HepG2 (cell line): ENCODE results near the gene GFRA4. TPM values are rescaled to one million over a fixed set of nuclear protein-coding genes. Genes with fewer than 3 reads are reported as not detected.

ENCODE experiments used
- DDIT3 ChIP-seq: sonication (generic); formaldehyde crosslinking; IDR thresholded peaks from 2 replicates; pipeline ENCODE4 v1.4.0; 2020; ENCODE audit warnings: mild to moderate bottlenecking, missing genetic modification reagents
- DR1 ChIP-seq: sonication (generic); formaldehyde crosslinking; IDR thresholded peaks from 2 replicates; pipeline ENCODE4 v1.8.0; 2021; ENCODE audit warnings: mild to moderate bottlenecking, missing genetic modification reagents, inconsistent platforms
- EEA1 ChIP-seq: sonication (generic); formaldehyde crosslinking; IDR thresholded peaks from 2 replicates; pipeline ENCODE4 v1.5.1; 2020; ENCODE audit warnings: mild to moderate bottlenecking, missing genetic modification reagents, borderline replicate concordance
- FIP1L1 ChIP-seq: fragments of 200-400 bp; formaldehyde crosslinking; IDR thresholded peaks from 2 replicates; pipeline ENCODE4 v1.6.1; 2018; ENCODE audit warnings: low read depth, mild to moderate bottlenecking, low read length, moderate library complexity, borderline replicate concordance; ENCODE audit not compliant: insufficient read depth
- IKZF1 ChIP-seq: fragments of 450-650 bp; IDR thresholded peaks from 2 replicates; pipeline ENCODE4 v1.7.1; 2016
- MXD4 ChIP-seq: IDR thresholded peaks from 2 replicates; pipeline ENCODE4 v1.6.1; 2016; ENCODE audit warnings: mild to moderate bottlenecking, missing biosample characterization, missing genetic modification reagents
- MXI1 ChIP-seq: IDR thresholded peaks from 3 replicates; pipeline ENCODE4 v1.6.1; 2012; ENCODE audit warnings: low read depth, low read length, inconsistent platforms, borderline replicate concordance
- NBN ChIP-seq: fragments of 450-650 bp; conservative IDR thresholded peaks from 2 replicates; pipeline ENCODE4 v1.6.1; 2017
- PAXIP1 ChIP-seq: sonication (generic); formaldehyde crosslinking; conservative IDR thresholded peaks from 2 replicates; pipeline ENCODE4 v1.4.0; 2020; ENCODE audit warnings: mild to moderate bottlenecking, missing genetic modification reagents, moderate library complexity
- SETDB1 ChIP-seq: sonication (generic); formaldehyde crosslinking; IDR thresholded peaks from 2 replicates; pipeline ENCODE4 v1.5.1; 2020; ENCODE audit warnings: missing genetic modification reagents, mild to moderate bottlenecking, borderline replicate concordance
- SMAD1 ChIP-seq: sonication (generic); formaldehyde crosslinking; IDR thresholded peaks from 2 replicates; pipeline ENCODE4 v1.4.0; 2020; ENCODE audit warnings: missing genetic modification reagents, low read depth, mild to moderate bottlenecking, borderline replicate concordance
- SMC3 ChIP-seq: IDR thresholded peaks from 2 replicates; pipeline ENCODE4 v1.6.1; 2011; ENCODE audit warnings: low read length, improper control_type of control experiment
- SRSF1 ChIP-seq: fragments of 200-400 bp; formaldehyde crosslinking; optimal IDR thresholded peaks from 2 replicates; pipeline ENCODE3; 2017; ENCODE audit warnings: mild to moderate bottlenecking, low read depth, low read length, moderate library complexity
- TAF15 ChIP-seq: fragments of 200-400 bp; formaldehyde crosslinking; IDR thresholded peaks from one replicate; pipeline ENCODE4 v1.6.1; 2018; ENCODE audit warnings: mild to moderate bottlenecking, low read depth, low read length; ENCODE audit not compliant: poor library complexity, severe bottlenecking
- TRIM24 ChIP-seq: sonication (generic); formaldehyde crosslinking; IDR thresholded peaks from 2 replicates; pipeline ENCODE4 v1.8.0; 2022; ENCODE audit warnings: mild to moderate bottlenecking, missing genetic modification reagents
- ZBED4 ChIP-seq: sonication (generic); formaldehyde crosslinking; IDR thresholded peaks from 2 replicates; pipeline ENCODE4 v1.4.0; 2020; ENCODE audit warnings: missing genetic modification reagents, borderline replicate concordance
- ZFP36L1 ChIP-seq: sonication (generic); formaldehyde crosslinking; IDR thresholded peaks from 2 replicates; pipeline ENCODE4 v1.8.0; 2022; ENCODE audit warnings: mild to moderate bottlenecking, missing genetic modification reagents, moderate library complexity
- ZNF12 ChIP-seq: sonication (generic); formaldehyde crosslinking; IDR thresholded peaks from 2 replicates; pipeline ENCODE4 v1.5.0; 2020; ENCODE audit warnings: missing genetic modification reagents
- ZNF296 ChIP-seq: sonication (generic); formaldehyde crosslinking; conservative IDR thresholded peaks from 2 replicates; pipeline ENCODE4 v1.5.0; 2020; ENCODE audit warnings: mild to moderate bottlenecking, missing genetic modification reagents
- ZNF546 ChIP-seq: sonication (generic); formaldehyde crosslinking; conservative IDR thresholded peaks from 2 replicates; pipeline ENCODE4 v1.8.1; 2023; ENCODE audit warnings: mild to moderate bottlenecking, missing genetic modification reagents
- ZNF816 ChIP-seq: sonication (generic); formaldehyde crosslinking; IDR thresholded peaks from 2 replicates; pipeline ENCODE4 v1.8.0; 2022; ENCODE audit warnings: missing genetic modification reagents, mild to moderate bottlenecking, borderline replicate concordance
- ZNF839 ChIP-seq: sonication (generic); formaldehyde crosslinking; IDR thresholded peaks from 2 replicates; pipeline ENCODE4 v1.4.0; 2020; ENCODE audit warnings: missing genetic modification reagents, mild to moderate bottlenecking, borderline replicate concordance
- polyA plus RNA-seq, 8 experiments: library from polyadenylated mRNA; depleted of rRNA in 3 of 8; stranded (reverse) in 7 of 8; unstranded in 1 of 8; fragments of >200 nt; fragmentation: Illumina TruSeq in 4 of 8; extraction: Trizol in 4 of 8; gene quantifications; 2 replicates each; pipeline versions ENCODE4 v1.2.1 to v1.2.3, GENCODE V29; 2011 to 2016; ENCODE audit warnings: low read depth in 4 of 8, missing spikeins in 1 of 8, mixed read lengths in 1 of 8; ENCODE audit not compliant: insufficient read depth in 1 of 8
- total RNA-seq, 5 experiments: library from RNA; depleted of rRNA; stranded (reverse); fragments of >200 nt; fragmentation: Illumina TruSeq; extraction: Trizol; gene quantifications; 2 replicates each; pipeline ENCODE4 v1.2.3, GENCODE V29; 2016; ENCODE audit warnings: low read depth in 1 of 5

Gene GFRA4
- total and polyA plus RNA-seq, 2 of the 13 experiments (the other 11 are each of a cell fraction or from before 2014, with no cell fraction given), result not detected

- TF ChIP-seq SMC3, result peak; percentile 67; the same call in 1 of the 2 replicates
- TF ChIP-seq EEA1 (CRISPR knock-in tag), result no peak; the same call in 1 of the 2 replicates
- no peak for TF ChIP-seq ZNF12
- TF ChIP-seq MXI1, result no peak
- TF ChIP-seq IKZF1, result no peak
- TF ChIP-seq PAXIP1, result no peak
- TF ChIP-seq ZNF839 (CRISPR knock-in tag), result no peak
- TF ChIP-seq ZFP36L1 (CRISPR knock-in tag), result no peak
- no peak; the same call in 1 of the 2 replicates for TF ChIP-seq ZNF296 (CRISPR knock-in tag)
- TF ChIP-seq NBN, result no peak
- no peak for TF ChIP-seq TAF15
- TF ChIP-seq DDIT3 (CRISPR knock-in tag), result no peak
- TF ChIP-seq ZNF546 (CRISPR knock-in tag), result no peak
- TF ChIP-seq FIP1L1, result no peak
- TF ChIP-seq DR1 (CRISPR knock-in tag), result no peak
- TF ChIP-seq ZBED4 (CRISPR knock-in tag), result no peak
- no peak for TF ChIP-seq ZNF816
- no peak for TF ChIP-seq SMAD1
- TF ChIP-seq SETDB1 (CRISPR knock-in tag), result no peak
- TF ChIP-seq SRSF1, result no peak
- no peak for TF ChIP-seq MXD4 (CRISPR knock-in tag)
- no peak for TF ChIP-seq TRIM24 (CRISPR knock-in tag)
Observed at GRCh38 chr20:3710703-3711483, 47.7 kb upstream of the GFRA4 start (continued).
